Measurements from ENCODE around the gene CHAC1. TPM values are rescaled to one million over a fixed set of nuclear protein-coding genes. Genes with fewer than 3 reads are reported as not detected.

Gene CHAC1
- total RNA-seq, 4 donors from 2014 or later = 0.66 to 1.6 (median 1.2) TPM; not detected in 1

DNA sequence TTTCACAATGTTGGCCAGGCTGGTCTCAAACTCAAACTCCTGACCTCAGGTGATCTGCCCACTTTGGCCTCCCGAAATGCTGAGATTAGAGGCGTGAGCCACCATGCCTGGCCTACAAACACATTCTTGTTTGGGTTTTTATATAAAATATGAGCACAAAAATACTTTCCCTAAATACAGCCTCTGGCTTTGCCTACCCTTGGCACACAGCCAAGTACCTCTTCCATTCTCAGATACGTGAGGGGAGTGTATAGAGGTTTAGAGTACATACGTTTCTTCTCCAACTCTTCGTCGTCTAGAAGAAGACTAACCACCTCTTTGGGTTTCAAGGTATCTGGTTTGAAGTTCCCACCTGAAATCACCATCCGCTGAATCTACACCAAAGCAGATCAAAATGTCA is 33.5 kb downstream of the CHAC1 start:
- TF ChIP-seq, protein P1, sequence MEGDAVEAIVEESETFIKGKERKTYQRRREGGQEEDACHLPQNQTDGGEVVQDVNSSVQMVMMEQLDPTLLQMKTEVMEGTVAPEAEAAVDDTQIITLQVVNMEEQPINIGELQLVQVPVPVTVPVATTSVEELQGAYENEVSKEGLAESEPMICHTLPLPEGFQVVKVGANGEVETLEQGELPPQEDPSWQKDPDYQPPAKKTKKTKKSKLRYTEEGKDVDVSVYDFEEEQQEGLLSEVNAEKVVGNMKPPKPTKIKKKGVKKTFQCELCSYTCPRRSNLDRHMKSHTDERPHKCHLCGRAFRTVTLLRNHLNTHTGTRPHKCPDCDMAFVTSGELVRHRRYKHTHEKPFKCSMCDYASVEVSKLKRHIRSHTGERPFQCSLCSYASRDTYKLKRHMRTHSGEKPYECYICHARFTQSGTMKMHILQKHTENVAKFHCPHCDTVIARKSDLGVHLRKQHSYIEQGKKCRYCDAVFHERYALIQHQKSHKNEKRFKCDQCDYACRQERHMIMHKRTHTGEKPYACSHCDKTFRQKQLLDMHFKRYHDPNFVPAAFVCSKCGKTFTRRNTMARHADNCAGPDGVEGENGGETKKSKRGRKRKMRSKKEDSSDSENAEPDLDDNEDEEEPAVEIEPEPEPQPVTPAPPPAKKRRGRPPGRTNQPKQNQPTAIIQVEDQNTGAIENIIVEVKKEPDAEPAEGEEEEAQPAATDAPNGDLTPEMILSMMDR (IDR thresholded peaks at IDR 0.05; ENCODE audit: low read depth) = no peak

DNA sequence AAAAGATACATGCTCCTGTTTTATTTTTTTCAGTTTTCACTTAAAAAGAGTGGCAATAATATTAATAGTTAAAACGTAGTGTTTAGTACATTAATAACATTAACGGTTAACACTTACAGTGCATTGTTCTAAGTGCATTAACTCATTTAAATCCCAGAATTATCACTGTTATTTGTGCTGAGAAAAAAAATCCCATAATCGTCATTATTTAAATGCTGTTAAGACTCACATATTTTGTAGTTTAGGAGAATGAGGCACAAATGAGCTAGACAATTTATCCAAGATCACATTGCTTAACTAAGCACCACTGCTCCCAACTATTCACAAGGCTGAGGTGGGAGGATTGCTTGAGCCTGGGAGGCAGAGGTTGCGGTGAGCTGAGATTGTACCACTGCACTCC is 34.9 kb downstream of the CHAC1 start:
- TF ChIP-seq, protein P1 (IDR thresholded peaks at IDR 0.05; ENCODE audit: low read depth) = no peak

DNA sequence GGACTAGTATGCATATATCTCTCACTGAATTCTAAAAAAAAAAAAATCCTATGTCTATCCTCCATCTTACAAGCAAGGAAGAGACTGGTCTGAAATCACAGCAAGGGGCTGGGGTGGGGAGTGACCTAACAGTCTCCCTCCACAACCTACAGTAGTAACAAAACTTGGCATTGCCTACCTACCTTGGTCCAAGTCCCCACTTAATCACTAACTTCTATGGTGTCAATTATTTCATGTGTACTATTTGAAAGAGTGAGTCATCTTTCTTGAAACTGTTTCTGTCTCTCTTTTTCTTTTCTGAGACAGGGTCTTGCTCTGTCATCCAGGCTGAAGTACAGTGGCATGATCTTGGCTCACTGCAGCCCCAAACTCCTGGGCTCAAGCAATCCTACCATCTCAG is 36.8 kb downstream of the CHAC1 start:
- TF ChIP-seq, protein P1 (IDR thresholded peaks at IDR 0.05; ENCODE audit: low read depth) = no peak

DNA sequence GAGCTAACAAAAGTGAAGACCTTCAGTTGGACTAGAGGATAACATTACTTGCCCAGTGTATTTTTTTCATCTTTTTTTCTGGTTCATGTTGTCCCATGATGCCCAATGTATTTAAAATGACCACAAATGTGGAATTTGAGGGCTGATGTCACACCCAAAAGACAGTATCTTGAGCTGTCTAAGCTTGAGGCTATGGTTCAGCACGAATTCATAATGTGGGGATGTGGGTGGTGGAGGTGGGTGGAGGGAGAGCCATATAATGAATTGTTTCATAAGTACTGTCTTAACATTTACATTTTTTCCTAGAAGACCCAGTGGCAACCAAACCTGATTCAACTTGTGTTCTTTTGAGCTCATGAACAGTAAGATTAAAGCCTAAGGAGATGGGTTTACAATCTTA is 37.5 kb downstream of the CHAC1 start:
- TF ChIP-seq, protein P1 (IDR thresholded peaks at IDR 0.05; ENCODE audit: low read depth) = no peak

DNA sequence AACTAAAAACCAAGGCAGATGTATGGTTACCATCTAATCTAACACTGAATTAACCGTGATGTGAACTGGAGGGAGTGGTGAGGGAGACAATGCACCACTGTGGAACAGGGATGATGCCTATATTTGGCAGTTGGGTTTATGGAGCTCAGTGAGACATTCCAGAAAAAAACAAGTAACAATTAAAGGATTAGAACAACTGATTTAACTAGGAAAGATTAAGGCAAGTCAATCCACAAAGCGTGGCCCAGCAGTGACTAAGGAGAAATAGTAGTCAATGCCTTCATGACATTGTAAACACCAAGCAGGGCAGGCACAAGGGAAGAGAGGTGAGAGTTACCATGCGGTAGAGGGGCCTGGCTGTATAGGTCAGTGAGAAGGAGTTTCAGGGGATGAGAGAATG is 38.1 kb downstream of the CHAC1 start:
- TF ChIP-seq, protein P1 (IDR thresholded peaks at IDR 0.05; ENCODE audit: low read depth) = no peak

DNA sequence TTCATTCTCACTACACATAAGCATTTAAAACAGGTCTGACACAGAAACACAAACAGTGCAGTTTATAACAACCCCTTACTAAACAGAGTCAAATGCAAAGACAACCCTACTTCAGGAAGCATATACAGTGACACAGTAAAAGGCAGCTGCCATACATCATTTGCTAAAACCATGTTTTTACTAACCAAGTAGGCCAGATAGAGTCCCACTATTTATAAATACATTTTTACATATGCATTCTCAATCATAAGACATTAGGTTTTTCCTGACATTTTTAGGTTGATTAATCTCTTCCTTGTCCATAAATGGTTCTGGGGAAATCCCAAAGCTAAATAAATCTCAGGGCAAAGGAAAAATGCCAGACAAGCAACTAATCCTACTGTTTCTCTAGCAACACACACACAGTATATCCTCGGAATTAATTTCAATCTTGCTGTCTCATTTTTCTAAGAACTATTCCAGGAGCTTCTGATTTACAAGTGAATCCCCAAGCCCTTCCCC is 39.0 kb downstream of the CHAC1 start:
- TF ChIP-seq, protein P1 (IDR thresholded peaks at IDR 0.05; ENCODE audit: low read depth) = no peak

DNA sequence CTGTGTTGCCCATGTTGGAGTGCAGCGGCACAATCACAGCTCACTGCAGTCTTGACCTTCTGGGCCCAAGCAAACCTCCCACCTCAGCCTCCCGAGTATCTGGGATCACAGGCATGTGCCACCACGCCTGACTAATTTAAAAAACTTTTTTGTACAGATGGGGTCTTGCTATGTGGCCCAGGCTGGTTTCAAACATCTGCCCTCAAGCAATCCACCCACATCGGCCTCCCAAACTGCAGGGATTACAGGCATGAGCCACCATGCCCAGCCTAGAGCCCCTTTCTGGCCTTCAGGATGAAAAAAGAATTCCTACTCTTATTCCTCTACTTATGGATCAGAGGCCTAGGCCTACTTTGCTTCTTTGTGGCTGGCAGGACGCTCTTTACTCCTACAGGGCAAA is 39.6 kb downstream of the CHAC1 start:
- TF ChIP-seq, protein P1 (IDR thresholded peaks at IDR 0.05; ENCODE audit: low read depth) = no peak

Measured in subcutaneous adipose tissue (tissue), 4 donors.